ENCODE data around the gene RPS27. TPM values are rescaled to one million over a fixed set of nuclear protein-coding genes. Genes with fewer than 3 reads are reported as not detected.

The RPS27 gene
- total and polyA plus RNA-seq, 2 of the 13 experiments (the other 11 are each of a cell fraction or from before 2014, with no cell fraction given): 3,737 to 9,964 TPM

- TF ChIP-seq, protein P1, sequence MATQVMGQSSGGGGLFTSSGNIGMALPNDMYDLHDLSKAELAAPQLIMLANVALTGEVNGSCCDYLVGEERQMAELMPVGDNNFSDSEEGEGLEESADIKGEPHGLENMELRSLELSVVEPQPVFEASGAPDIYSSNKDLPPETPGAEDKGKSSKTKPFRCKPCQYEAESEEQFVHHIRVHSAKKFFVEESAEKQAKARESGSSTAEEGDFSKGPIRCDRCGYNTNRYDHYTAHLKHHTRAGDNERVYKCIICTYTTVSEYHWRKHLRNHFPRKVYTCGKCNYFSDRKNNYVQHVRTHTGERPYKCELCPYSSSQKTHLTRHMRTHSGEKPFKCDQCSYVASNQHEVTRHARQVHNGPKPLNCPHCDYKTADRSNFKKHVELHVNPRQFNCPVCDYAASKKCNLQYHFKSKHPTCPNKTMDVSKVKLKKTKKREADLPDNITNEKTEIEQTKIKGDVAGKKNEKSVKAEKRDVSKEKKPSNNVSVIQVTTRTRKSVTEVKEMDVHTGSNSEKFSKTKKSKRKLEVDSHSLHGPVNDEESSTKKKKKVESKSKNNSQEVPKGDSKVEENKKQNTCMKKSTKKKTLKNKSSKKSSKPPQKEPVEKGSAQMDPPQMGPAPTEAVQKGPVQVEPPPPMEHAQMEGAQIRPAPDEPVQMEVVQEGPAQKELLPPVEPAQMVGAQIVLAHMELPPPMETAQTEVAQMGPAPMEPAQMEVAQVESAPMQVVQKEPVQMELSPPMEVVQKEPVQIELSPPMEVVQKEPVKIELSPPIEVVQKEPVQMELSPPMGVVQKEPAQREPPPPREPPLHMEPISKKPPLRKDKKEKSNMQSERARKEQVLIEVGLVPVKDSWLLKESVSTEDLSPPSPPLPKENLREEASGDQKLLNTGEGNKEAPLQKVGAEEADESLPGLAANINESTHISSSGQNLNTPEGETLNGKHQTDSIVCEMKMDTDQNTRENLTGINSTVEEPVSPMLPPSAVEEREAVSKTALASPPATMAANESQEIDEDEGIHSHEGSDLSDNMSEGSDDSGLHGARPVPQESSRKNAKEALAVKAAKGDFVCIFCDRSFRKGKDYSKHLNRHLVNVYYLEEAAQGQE (IDR thresholded peaks at IDR 0.05; ENCODE audit: borderline replicate concordance in 1 of 2, low read depth in 1 of 2, low read length in 2 of 2): no peak; a peak in 1 of 4 replicates
- TF ChIP-seq PATZ1 (CRISPR knock-in tag; IDR thresholded peaks at IDR 0.05) (peak; percentile 76), ZNF619 (CRISPR knock-in tag; IDR thresholded peaks at IDR 0.05) (peak; percentile 77; the same call in 1 of the 2 replicates), FOXP1 (IDR thresholded peaks at IDR 0.05) (no peak), FOXP1 (CRISPR knock-in tag; IDR thresholded peaks at IDR 0.05) (no peak), CSRNP2 (CRISPR knock-in tag; conservative IDR thresholded peaks at IDR 0.05; ENCODE audit: low read depth) (no peak), ADNP (CRISPR knock-in tag; IDR thresholded peaks at IDR 0.05) (no peak), MTA3 (CRISPR knock-in tag; IDR thresholded peaks at IDR 0.05) (no peak), ZNF768 (CRISPR knock-in tag; IDR thresholded peaks at IDR 0.05) (peak; percentile 65; the same call in 1 of the 2 replicates), HNF4G (IDR thresholded peaks at IDR 0.05; ENCODE audit: borderline replicate concordance, low read depth, low read length) (no peak), HNF4G (CRISPR knock-in tag; IDR thresholded peaks at IDR 0.05; ENCODE audit: borderline replicate concordance, low read depth) (no peak), MTF1 (CRISPR knock-in tag; IDR thresholded peaks at IDR 0.05) (no peak), ZNF615 (CRISPR knock-in tag; IDR thresholded peaks at IDR 0.05; ENCODE audit: borderline replicate concordance) (no peak), THAP8 (CRISPR knock-in tag; IDR thresholded peaks at IDR 0.05; ENCODE audit: borderline replicate concordance) (peak; percentile 69; the same call in 1 of the 2 replicates), CSRNP1 (CRISPR knock-in tag; IDR thresholded peaks at IDR 0.05) (no peak)
- TF ChIP-seq, protein P2, sequence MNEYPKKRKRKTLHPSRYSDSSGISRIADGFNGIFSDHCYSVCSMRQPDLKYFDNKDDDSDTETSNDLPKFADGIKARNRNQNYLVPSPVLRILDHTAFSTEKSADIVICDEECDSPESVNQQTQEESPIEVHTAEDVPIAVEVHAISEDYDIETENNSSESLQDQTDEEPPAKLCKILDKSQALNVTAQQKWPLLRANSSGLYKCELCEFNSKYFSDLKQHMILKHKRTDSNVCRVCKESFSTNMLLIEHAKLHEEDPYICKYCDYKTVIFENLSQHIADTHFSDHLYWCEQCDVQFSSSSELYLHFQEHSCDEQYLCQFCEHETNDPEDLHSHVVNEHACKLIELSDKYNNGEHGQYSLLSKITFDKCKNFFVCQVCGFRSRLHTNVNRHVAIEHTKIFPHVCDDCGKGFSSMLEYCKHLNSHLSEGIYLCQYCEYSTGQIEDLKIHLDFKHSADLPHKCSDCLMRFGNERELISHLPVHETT (CRISPR knock-in tag; conservative IDR thresholded peaks at IDR 0.05): peak; percentile 86
Observed at GRCh38 chr1:153977250-153978240, 13.0 kb upstream of the RPS27 start, which contains the start of gene JTB (continued).
